Endodermal cell (in vitro differentiated cells): ENCODE data around the gene PPP1R37. TPM values are rescaled to one million over a fixed set of nuclear protein-coding genes. Genes with fewer than 3 reads are reported as not detected.

ENCODE experiments used
- DNase-seq: peaks from one replicate; pipeline ENCODE4 v3.0.0-alpha.2; 2017
- H3K27ac ChIP-seq: 2 replicates; pipeline ENCODE4 v1.5.1; 2013; ENCODE audit warnings: mild to moderate bottlenecking, low read depth, low read length, moderate library complexity
- H3K27me3 ChIP-seq: 2 replicates; pipeline ENCODE4 v1.6.1; 2013; ENCODE audit warnings: mild to moderate bottlenecking, low read length, moderate library complexity; ENCODE audit not compliant: insufficient read depth, control insufficient read depth, poor library complexity, severe bottlenecking
- H3K36me3 ChIP-seq: 2 replicates; pipeline ENCODE4 v1.7.0; 2013; ENCODE audit warnings: mild to moderate bottlenecking, low read length, moderate library complexity; ENCODE audit not compliant: control insufficient read depth, insufficient read depth
- H3K4me1 ChIP-seq: one replicate; pipeline ENCODE4 v1.7.0; 2013; ENCODE audit warnings: low read length; ENCODE audit not compliant: control insufficient read depth, insufficient read depth
- H3K4me3 ChIP-seq: 2 replicates; pipeline ENCODE4 v1.5.1; 2013; ENCODE audit warnings: mild to moderate bottlenecking, low read length, moderate library complexity
- H3K9ac ChIP-seq: 2 replicates; pipeline ENCODE4 v1.6.1; 2013; ENCODE audit warnings: mild to moderate bottlenecking, low read length, moderate library complexity; ENCODE audit not compliant: poor library complexity, severe bottlenecking; ENCODE audit errors: extremely low read depth
- H3K9me3 ChIP-seq: 2 replicates; pipeline ENCODE4 v1.6.1; 2013; ENCODE audit warnings: mild to moderate bottlenecking, low read length, moderate library complexity; ENCODE audit not compliant: control insufficient read depth
- H3K27ac Mint-ChIP-seq: 2 replicates; pipeline ENCODE4 v1.8.0; 2020; ENCODE audit warnings: mixed read lengths
- H3K27me3 Mint-ChIP-seq: 2 replicates; pipeline ENCODE4 v1.8.0; 2021; ENCODE audit warnings: mild to moderate bottlenecking, mixed read lengths; ENCODE audit not compliant: insufficient read depth
- H3K36me3 Mint-ChIP-seq: 2 replicates; pipeline ENCODE4 v1.8.0; 2020; ENCODE audit warnings: low read depth, mixed read lengths
- H3K4me1 Mint-ChIP-seq: 2 replicates; pipeline ENCODE4 v1.8.0; 2020; ENCODE audit warnings: mixed read lengths
- H3K4me3 Mint-ChIP-seq: 2 replicates; pipeline ENCODE4 v1.8.0; 2020; ENCODE audit warnings: mild to moderate bottlenecking, moderate library complexity, mixed read lengths
- H3K9me3 Mint-ChIP-seq: 2 replicates; pipeline ENCODE4 v1.8.0; 2020; ENCODE audit warnings: mild to moderate bottlenecking, mixed read lengths
- CTCF ChIP-seq: fragments of 200-600 bp; sonication (generic); conservative IDR thresholded peaks from 2 replicates; pipeline ENCODE4 v1.5.0; 2021; ENCODE audit warnings: antibody characterized with exemption, mild to moderate bottlenecking
- WGBS, 2 experiments: methylation state at CpG; one replicate each; pipeline versions ENCODE4 v1.1.5 to v1.1.7; 2013; ENCODE audit warnings: missing lambda C conversion rate in 2 of 2, mixed read lengths in 1 of 2; ENCODE audit not compliant: insufficient coverage in 1 of 2, insufficient read length in 1 of 2; 5-methylcytosine and 5-hydroxymethylcytosine counted together
- total RNA-seq, 2 donors: library from RNA; stranded (reverse); fragmentation: NEBNext Ultra II Directional in 1 of 2; extraction: Animal tissue kit (Norgen Biotek cat#: 25700) in 1 of 2; gene quantifications; 2 replicates in 1 of 2; 3 replicates in 1 of 2; pipeline ENCODE4 v1.2.1, GENCODE V29; 2021

PPP1R37 gene
- total RNA-seq, 2 donors from 2014 or later = 23.6 to 32.5 TPM

- Histone ChIP-seq H3K4me1 (no peaks in the 10 kb centered on the region), H3K27ac (no peak overlapping the region), H3K4me3 (no peak overlapping the region), H3K36me3 (peaks cover 56% of the 10 kb centered on the region), H3K9ac (no peak overlapping the region), H3K27me3 (no peaks in the 10 kb centered on the region), H3K9me3 (no peaks in the 10 kb centered on the region)
- no peaks in the 10 kb centered on the region for H3K4me1 Mint-ChIP-seq
- no peak overlapping the region for H3K4me3 Mint-ChIP-seq
- no peaks in the 10 kb centered on the region for H3K27me3 Mint-ChIP-seq
- DNase-seq = no peak
- no peak overlapping the region for H3K27ac Mint-ChIP-seq
- WGBS, 2 experiments = 90 to 95% methylated on average over 4 to 9 of the region's 9 CpGs
- TF ChIP-seq CTCF = no peak
- H3K36me3 Mint-ChIP-seq = peaks cover 54% of the 10 kb centered on the region
- no peaks in the 10 kb centered on the region for H3K9me3 Mint-ChIP-seq
Measured at GRCh38 chr19:45051929-45052579, 40.9 kb upstream of the PPP1R37 start.

- H3K27me3 Mint-ChIP-seq = no peaks in the 10 kb centered on the region
- H3K36me3 Mint-ChIP-seq = peaks cover 75% of the 10 kb centered on the region
- no peak overlapping the region for H3K4me3 Mint-ChIP-seq
- 92 to 93% methylated on average over 5 to 8 of the region's 8 CpGs for WGBS, 2 experiments
- H3K4me3 ChIP-seq = no peak overlapping the region
- no peak overlapping the region for H3K27ac Mint-ChIP-seq
- TF ChIP-seq CTCF = no peak
- no peaks in the 10 kb centered on the region for H3K9me3 ChIP-seq
- H3K27me3 ChIP-seq = no peaks in the 10 kb centered on the region
- no peak overlapping the region for H3K9ac ChIP-seq
- H3K9me3 Mint-ChIP-seq = no peaks in the 10 kb centered on the region
- H3K4me1 Mint-ChIP-seq = peaks cover 2% of the 10 kb centered on the region
- H3K36me3 ChIP-seq = peaks cover 74% of the 10 kb centered on the region
- no peaks in the 10 kb centered on the region for H3K4me1 ChIP-seq
- H3K27ac ChIP-seq = no peak overlapping the region
- no peak for DNase-seq
Measured at GRCh38 chr19:45056831-45057230, 36.1 kb upstream of the PPP1R37 start.

- no peaks in the 10 kb centered on the region for H3K27me3 Mint-ChIP-seq
- no peak for TF ChIP-seq CTCF
- H3K36me3 Mint-ChIP-seq = peaks cover 76% of the 10 kb centered on the region
- Histone ChIP-seq H3K4me3 (no peak overlapping the region), H3K9me3 (no peaks in the 10 kb centered on the region), H3K27ac (no peak overlapping the region), H3K36me3 (peaks cover 78% of the 10 kb centered on the region), H3K27me3 (no peaks in the 10 kb centered on the region), H3K4me1 (no peaks in the 10 kb centered on the region), H3K9ac (no peak overlapping the region)
- no peak overlapping the region for H3K4me3 Mint-ChIP-seq
- H3K4me1 Mint-ChIP-seq = peaks cover 2% of the 10 kb centered on the region
- no peaks in the 10 kb centered on the region for H3K9me3 Mint-ChIP-seq
- 91 to 92% methylated on average over 8 to 9 of the region's 9 CpGs for WGBS, 2 experiments
- H3K27ac Mint-ChIP-seq = no peak overlapping the region
- no peak for DNase-seq
Measured at GRCh38 chr19:45057444-45057843, 35.5 kb upstream of the PPP1R37 start.
